Pulmonary artery endothelial cell (primary cell): Measurements from ENCODE around the gene LCLAT1. TPM values are rescaled to one million over a fixed set of nuclear protein-coding genes. Genes with fewer than 3 reads are reported as not detected.

ENCODE experiments used
- DNase-seq: peaks from one replicate; pipeline ENCODE4 v3.0.0-alpha.2; 2011; ENCODE audit warnings: low read depth, low spot score
- total RNA-seq: library from RNA; depleted of rRNA; stranded (reverse); fragments of >200 nt; gene quantifications from 2 replicates; pipeline ENCODE4 v1.2.3, GENCODE V29; 2014

Gene LCLAT1
- total RNA-seq, 1 donor from 2014 or later, result 8.6 TPM

- no peak for DNase-seq
Observed at GRCh38 chr2:30691091-30691947, 244.3 kb downstream of the LCLAT1 start.

- no peak for DNase-seq
Observed at GRCh38 chr2:30691948-30692828, 245.1 kb downstream of the LCLAT1 start.

- DNase-seq, result no peak
Observed at GRCh38 chr2:30692829-30693275, 245.8 kb downstream of the LCLAT1 start.

Other genes starting within 250 kb of the LCLAT1 start
- gene LBH, start 215.7 kb upstream of the LCLAT1 start, total RNA-seq, result 2.4 and 3.4 TPM in 2 replicates